Measurements from ENCODE around the gene NEK6. TPM values are rescaled to one million over a fixed set of nuclear protein-coding genes. Genes with fewer than 3 reads are reported as not detected.

The NEK6 gene
- total RNA-seq, 4 donors from 2014 or later, result 2.0 to 15.3 (median 7.3) TPM

- DNase-seq, result no peak
- TF ChIP-seq CTCF (IDR thresholded peaks at IDR 0.05), result no peak
- TF ChIP-seq POLR2A (IDR thresholded peaks at IDR 0.05), result no peak
- intact Hi-C loops (cut with DNase I), result no loop called here
- no peaks in the 10 kb centered on the region for H3K9me3 ChIP-seq
- no peaks in the 10 kb centered on the region for H3K27me3 ChIP-seq
- H3K4me1 ChIP-seq, result peaks cover 0 to 6% (median 0%) of the 10 kb centered on the region in 3 donors
- H3K27ac ChIP-seq, result no peak overlapping the region
- 94 to 95% methylated on average over 9 to 13 of the region's 13 CpGs for WGBS, 2 donors
- H3K36me3 ChIP-seq, result peaks cover 7 to 43% (median 27%) of the 10 kb centered on the region in 3 donors
- H3K4me3 ChIP-seq, result no peak overlapping the region
These were observed 100.9 kb downstream of the NEK6 start for GRCh38 chr9:124358631-124359030.

- DNase-seq, result no peak
- no peaks in the 10 kb centered on the region for H3K9me3 ChIP-seq
- peaks cover 7 to 41% (median 25%) of the 10 kb centered on the region in 3 donors for H3K36me3 ChIP-seq
- TF ChIP-seq CTCF (IDR thresholded peaks at IDR 0.05), result no peak
- TF ChIP-seq POLR2A (IDR thresholded peaks at IDR 0.05), result no peak
- WGBS, 2 donors, result 87 to 92% methylated on average over 4 to 5 of the region's 6 CpGs
- intact Hi-C loops (cut with DNase I), result no loop called here
- peaks cover 0 to 6% (median 0%) of the 10 kb centered on the region in 3 donors for H3K4me1 ChIP-seq
- H3K27ac ChIP-seq, result no peak overlapping the region
- no peak overlapping the region for H3K4me3 ChIP-seq
- no peaks in the 10 kb centered on the region for H3K27me3 ChIP-seq
These were observed 101.7 kb downstream of the NEK6 start for GRCh38 chr9:124359426-124359825.

GRCh38 chr9:124359855-124360678, 102.3 kb downstream of the NEK6 start:
- intact Hi-C loops (cut with DNase I), result no loop called here
- peaks cover 0 to 6% (median 0%) of the 10 kb centered on the region in 3 donors for H3K4me1 ChIP-seq
- no peak for DNase-seq
- TF ChIP-seq CTCF (IDR thresholded peaks at IDR 0.05) (no peak), POLR2A (IDR thresholded peaks at IDR 0.05) (no peak)
- no peak overlapping the region for H3K27ac ChIP-seq
- H3K27me3 ChIP-seq, result no peaks in the 10 kb centered on the region
- peaks cover 2 to 35% (median 19%) of the 10 kb centered on the region in 3 donors for H3K36me3 ChIP-seq
- 78 to 90% methylated on average over 8 to 10 of the region's 11 CpGs for WGBS, 2 donors
- H3K4me3 ChIP-seq, result no peak overlapping the region
- H3K9me3 ChIP-seq, result no peaks in the 10 kb centered on the region

- H3K4me1 ChIP-seq, result peaks cover 0 to 6% (median 0%) of the 10 kb centered on the region in 3 donors
- intact Hi-C loops (cut with DNase I), result no loop called here
- H3K36me3 ChIP-seq, result peaks cover 0 to 35% (median 9%) of the 10 kb centered on the region in 3 donors
- WGBS, 2 donors, result 87 to 93% methylated on average over 8 of the region's 8 CpGs
- H3K27ac ChIP-seq, result no peak overlapping the region
- TF ChIP-seq POLR2A (IDR thresholded peaks at IDR 0.05) (no peak), CTCF (IDR thresholded peaks at IDR 0.05) (no peak)
- H3K9me3 ChIP-seq, result no peaks in the 10 kb centered on the region
- no peak overlapping the region for H3K4me3 ChIP-seq
- DNase-seq, result no peak
- no peaks in the 10 kb centered on the region for H3K27me3 ChIP-seq
These were observed 103.4 kb downstream of the NEK6 start for GRCh38 chr9:124361128-124361527.

GRCh38 chr9:124363326-124364096, 105.8 kb downstream of the NEK6 start:
- no peak overlapping the region for H3K27ac ChIP-seq
- peaks cover 0 to 37% (median 0%) of the 10 kb centered on the region in 3 donors for H3K36me3 ChIP-seq
- DNase-seq, result no peak
- 88 to 94% methylated on average over 19 to 21 of the region's 21 CpGs for WGBS, 2 donors
- intact Hi-C loops (cut with DNase I), result no loop called here
- TF ChIP-seq CTCF (IDR thresholded peaks at IDR 0.05), result no peak
- TF ChIP-seq POLR2A (IDR thresholded peaks at IDR 0.05), result no peak
- no peak overlapping the region for H3K4me3 ChIP-seq
- H3K4me1 ChIP-seq, result peaks cover 0 to 9% (median 0%) of the 10 kb centered on the region in 3 donors
- no peaks in the 10 kb centered on the region for H3K27me3 ChIP-seq
- H3K9me3 ChIP-seq, result no peaks in the 10 kb centered on the region

All from esophagus squamous epithelium (tissue), 5 donors.